Measurements from ENCODE around the gene CDCA5. TPM values are rescaled to one million over a fixed set of nuclear protein-coding genes. Genes with fewer than 3 reads are reported as not detected.

CDCA5 gene
- total RNA-seq, 2 donors from 2014 or later, result 2.3 to 17.8 TPM

DNA sequence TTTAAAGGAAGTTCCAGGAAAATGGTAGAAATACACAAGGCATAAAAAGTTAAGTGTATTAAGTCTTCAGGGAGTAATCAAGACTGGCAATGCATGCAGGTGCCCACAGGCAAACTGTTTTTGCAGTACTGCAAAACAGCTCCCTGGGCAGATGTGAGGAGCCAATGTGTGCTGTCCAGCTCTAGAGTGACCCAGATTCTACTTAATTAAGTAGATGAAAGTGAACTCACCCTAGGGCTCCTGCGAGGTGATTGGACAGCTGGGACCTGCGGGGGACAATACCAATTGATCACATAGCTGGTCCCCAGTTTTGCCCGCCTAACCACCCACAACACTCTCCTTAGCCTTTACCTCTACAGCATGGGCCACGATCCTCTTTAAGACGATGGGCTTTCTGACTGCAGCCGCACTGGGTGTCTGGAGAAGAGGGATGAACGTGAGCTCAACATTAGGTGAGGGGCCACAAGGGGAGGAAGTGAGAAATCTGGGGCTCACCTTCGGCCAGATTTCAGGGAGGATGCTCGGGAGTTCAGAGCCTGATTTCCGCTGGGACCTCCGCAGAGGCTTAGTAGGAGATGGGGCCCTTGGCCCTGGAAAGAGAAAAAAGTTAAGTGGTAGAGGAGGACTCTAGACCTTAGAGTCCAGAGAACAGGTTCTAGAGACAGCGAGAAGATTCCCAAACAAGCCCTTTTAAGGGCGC, 556 bp downstream of the CDCA5 start:
- H3K9me3 ChIP-seq, result no peaks in the 10 kb centered on the region
- H3K27ac ChIP-seq, result peak overlapping the region; percentile 91 to 94
- intact Hi-C loops (cut with DNase I), result loop anchor here (5.0 kb wide), 2 partner anchors 34 to 41 kb away; partner anchors contain the start of genes SAC3D1 and ZNHIT2
- H3K4me1 ChIP-seq (replicated peaks), result peaks cover 5% of the 10 kb centered on the region
- 6% methylated on average over 13 of the region's 13 CpGs for WGBS
- TF ChIP-seq CTCF (IDR thresholded peaks at IDR 0.05) (no peak), POLR2AphosphoS5 (IDR thresholded peaks at IDR 0.05) (no peak), POLR2A (IDR thresholded peaks at IDR 0.05) (no peak)
- peaks cover 0 to 5% of the 10 kb centered on the region in 2 donors for H3K36me3 ChIP-seq
- no peaks in the 10 kb centered on the region for H3K27me3 ChIP-seq (replicated peaks; ENCODE audit: insufficient read depth)
- peak overlapping the region; percentile 77 to 78 for H3K4me3 ChIP-seq
- DNase-seq (ENCODE audit: low spot score), result no peak

- no peak for TF ChIP-seq POLR2A (IDR thresholded peaks at IDR 0.05)
- TF ChIP-seq POLR2AphosphoS5 (IDR thresholded peaks at IDR 0.05), result no peak
- TF ChIP-seq CTCF (IDR thresholded peaks at IDR 0.05), result no peak
- no peaks in the 10 kb centered on the region for H3K9me3 ChIP-seq
- H3K4me3 ChIP-seq, result no peak overlapping the region
- H3K27ac ChIP-seq, result no peak overlapping the region
- no peaks in the 10 kb centered on the region for H3K27me3 ChIP-seq (replicated peaks; ENCODE audit: insufficient read depth)
- no peaks in the 10 kb centered on the region for H3K36me3 ChIP-seq
- H3K4me1 ChIP-seq (replicated peaks), result no peaks in the 10 kb centered on the region
- WGBS, result 90% methylated on average over 9 of the region's 9 CpGs
- DNase-seq (ENCODE audit: low spot score), result no peak
- intact Hi-C loops (cut with DNase I), result no loop called here
Measured at GRCh38 chr11:65078786-65079342, 5.0 kb downstream of the CDCA5 start.

DNA sequence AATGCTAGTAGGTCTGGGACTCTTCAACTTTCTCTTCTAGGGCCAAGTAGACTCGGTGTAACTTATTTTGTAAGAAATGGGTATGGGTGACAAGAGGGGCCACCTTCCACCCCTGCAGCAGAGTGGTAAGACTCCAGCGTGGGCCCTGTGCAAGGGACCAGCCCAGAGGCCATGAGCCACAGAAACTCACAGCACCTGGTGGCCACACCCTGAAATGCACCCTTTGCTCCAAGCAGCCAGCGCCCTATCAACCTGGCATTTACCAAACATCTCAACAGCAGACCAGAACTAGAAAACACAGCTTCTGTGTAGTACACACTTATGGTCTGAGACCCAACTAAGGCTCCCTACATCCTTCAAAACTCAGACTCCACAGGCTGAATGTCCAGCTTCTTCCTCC, 5.7 kb downstream of the CDCA5 start:
- DNase-seq (ENCODE audit: low spot score), result no peak

GRCh38 chr11:65077451-65077850, 6.4 kb downstream of the CDCA5 start:
- intact Hi-C loops (cut with DNase I), result no loop called here
- Histone ChIP-seq H3K9me3 (no peaks in the 10 kb centered on the region), H3K36me3 (no peaks in the 10 kb centered on the region), H3K27ac (no peak overlapping the region), H3K4me1 (replicated peaks) (no peaks in the 10 kb centered on the region), H3K4me3 (no peak overlapping the region), H3K27me3 (replicated peaks; ENCODE audit: insufficient read depth) (no peaks in the 10 kb centered on the region)
- 65% methylated on average over 4 of the region's 4 CpGs for WGBS
- no peak for DNase-seq (ENCODE audit: low spot score)
- no peak for TF ChIP-seq POLR2A (IDR thresholded peaks at IDR 0.05)
- TF ChIP-seq POLR2AphosphoS5 (IDR thresholded peaks at IDR 0.05), result no peak
- TF ChIP-seq CTCF (IDR thresholded peaks at IDR 0.05), result no peak

More for the DNA sequence above, 5.7 kb downstream of the CDCA5 start:
- TF ChIP-seq POLR2A (IDR thresholded peaks at IDR 0.05) (no peak), CTCF (IDR thresholded peaks at IDR 0.05) (peak; percentile 29 to 64 (median 45))
- Histone ChIP-seq H3K36me3 (no peaks in the 10 kb centered on the region), H3K27ac (no peak overlapping the region), H3K9me3 (no peaks in the 10 kb centered on the region), H3K4me3 (no peak overlapping the region), H3K4me1 (replicated peaks) (no peaks in the 10 kb centered on the region), H3K27me3 (replicated peaks; ENCODE audit: insufficient read depth) (no peaks in the 10 kb centered on the region)
- intact Hi-C loops (cut with DNase I), result no loop called here
- WGBS, result 58% methylated on average over 3 of the region's 3 CpGs

DNA sequence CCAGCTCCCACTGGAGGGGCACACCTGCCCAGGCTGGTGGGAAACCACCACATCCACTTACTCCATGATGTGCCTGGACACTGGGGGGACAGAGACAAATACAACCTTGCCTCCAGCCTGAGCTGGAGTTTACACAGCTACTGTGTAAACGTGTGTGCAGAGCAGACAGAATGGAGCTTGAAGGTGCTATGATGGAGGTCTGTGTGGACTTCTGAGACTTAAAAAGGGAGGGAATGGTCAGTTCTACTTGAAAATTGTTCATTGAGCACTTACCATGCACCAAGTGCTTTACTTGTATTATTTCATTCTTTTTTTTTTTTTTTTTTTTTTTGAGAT, 11.2 kb downstream of the CDCA5 start:
- intact Hi-C loops (cut with DNase I), result no loop called here
- H3K4me3 ChIP-seq, result no peak overlapping the region
- WGBS, result 44% methylated on average over 1 of the region's 1 CpG
- DNase-seq (ENCODE audit: low spot score), result no peak
- H3K9me3 ChIP-seq, result no peaks in the 10 kb centered on the region
- no peaks in the 10 kb centered on the region for H3K27me3 ChIP-seq (replicated peaks; ENCODE audit: insufficient read depth)
- TF ChIP-seq POLR2AphosphoS5 (IDR thresholded peaks at IDR 0.05) (no peak), CTCF (IDR thresholded peaks at IDR 0.05) (no peak), POLR2A (IDR thresholded peaks at IDR 0.05) (no peak)
- no peaks in the 10 kb centered on the region for H3K4me1 ChIP-seq (replicated peaks)
- H3K27ac ChIP-seq, result no peak overlapping the region
- H3K36me3 ChIP-seq, result no peaks in the 10 kb centered on the region
